ENCODE data around the gene RRP9.

RRP9 gene

GRCh38 chr3:51958603-51959521 lies 17.2 kb upstream of the RRP9 start:
- TF ChIP-seq USF1 (IDR thresholded peaks at IDR 0.05) (no peak), CREB1 (IDR thresholded peaks at IDR 0.05; ENCODE audit: low read depth) (no peak), NFIC (IDR thresholded peaks at IDR 0.05) (no peak), EP300 (IDR thresholded peaks at IDR 0.05; ENCODE audit: borderline replicate concordance) (no peak), TAF1 (IDR thresholded peaks at IDR 0.05; ENCODE audit: low read depth) (no peak), TEAD4 (IDR thresholded peaks at IDR 0.05) (no peak), REST (IDR thresholded peaks at IDR 0.05; ENCODE audit: low read depth) (no peak), RAD21 (IDR thresholded peaks at IDR 0.05; ENCODE audit: low read depth) (no peak)

GRCh38 chr3:51957520-51958205 lies 16.0 kb upstream of the RRP9 start:
- TF ChIP-seq YY1 (IDR thresholded peaks at IDR 0.05; ENCODE audit: low read depth) (no peak), CEBPB (IDR thresholded peaks at IDR 0.05) (no peak), CREB1 (IDR thresholded peaks at IDR 0.05; ENCODE audit: low read depth) (no peak), MAX (IDR thresholded peaks at IDR 0.05) (no peak), REST (IDR thresholded peaks at IDR 0.05; ENCODE audit: low read depth) (no peak), EGR1 (IDR thresholded peaks at IDR 0.05) (no peak), TAF1 (IDR thresholded peaks at IDR 0.05; ENCODE audit: low read depth) (no peak), EP300 (IDR thresholded peaks at IDR 0.05; ENCODE audit: borderline replicate concordance) (no peak), NFIC (IDR thresholded peaks at IDR 0.05) (no peak), TCF12 (IDR thresholded peaks at IDR 0.05; ENCODE audit: low read depth) (no peak), TEAD4 (IDR thresholded peaks at IDR 0.05) (no peak), FOXM1 (IDR thresholded peaks at IDR 0.05; ENCODE audit: borderline replicate concordance, low read depth) (no peak), USF1 (IDR thresholded peaks at IDR 0.05) (no peak), RAD21 (IDR thresholded peaks at IDR 0.05; ENCODE audit: low read depth) (no peak), ZBTB7A (IDR thresholded peaks at IDR 0.05; ENCODE audit: low read depth) (no peak)

GRCh38 chr3:51955893-51956770 lies 14.4 kb upstream of the RRP9 start:
- no peak for TF ChIP-seq CREB1 (IDR thresholded peaks at IDR 0.05; ENCODE audit: low read depth)
- TF ChIP-seq MAX (IDR thresholded peaks at IDR 0.05) = peak; percentile 15; the same call in 1 of the 2 replicates
- TF ChIP-seq YY1 (IDR thresholded peaks at IDR 0.05; ENCODE audit: low read depth) = no peak
- no peak for TF ChIP-seq ZBTB7A (IDR thresholded peaks at IDR 0.05; ENCODE audit: low read depth)
- TF ChIP-seq NFIC (IDR thresholded peaks at IDR 0.05) = peak; percentile 84
- TF ChIP-seq RAD21 (IDR thresholded peaks at IDR 0.05; ENCODE audit: low read depth) = no peak
- peak; percentile 30; the same call in 1 of the 2 replicates for TF ChIP-seq TCF12 (IDR thresholded peaks at IDR 0.05; ENCODE audit: low read depth)

- TF ChIP-seq TCF12 (IDR thresholded peaks at IDR 0.05; ENCODE audit: low read depth) (no peak), TAF1 (IDR thresholded peaks at IDR 0.05; ENCODE audit: low read depth) (no peak), NFIC (IDR thresholded peaks at IDR 0.05) (no peak), USF1 (IDR thresholded peaks at IDR 0.05) (no peak), REST (IDR thresholded peaks at IDR 0.05; ENCODE audit: low read depth) (no peak), FOXM1 (IDR thresholded peaks at IDR 0.05; ENCODE audit: borderline replicate concordance, low read depth) (no peak), TEAD4 (IDR thresholded peaks at IDR 0.05) (no peak), EGR1 (IDR thresholded peaks at IDR 0.05) (no peak)
These were observed 13.6 kb upstream of the RRP9 start, which contains the start of gene GPR62 for GRCh38 chr3:51955175-51955892. GPR62 (plus strand) TSS chr3:51955381; CDS start chr3:51955653, 272 bp downstream.
